Heart left ventricle (tissue), 16 donors: Measurements from ENCODE around the gene PCYOX1L. TPM values are rescaled to one million over a fixed set of nuclear protein-coding genes. Genes with fewer than 3 reads are reported as not detected.

Experiments used
- ATAC-seq, 4 donors: fragments of 200-7000 bp; cut with Tn5 transposase; one replicate each; pipeline ENCODE4 v1.9.1; 2020 to 2022; ENCODE audit warnings: moderate library complexity in 4 of 4, mild to moderate bottlenecking in 3 of 4, moderate number of reproducible peaks in 1 of 4
- DNase-seq, 5 donors: peaks; one replicate each; pipeline ENCODE4 v3.0.0-alpha.2; 2020
- H3K27ac ChIP-seq, 12 donors: fragments of 200-600 bp; sonication (generic) in 4 of 12; one replicate each; pipeline versions ENCODE4 v1.5.0 to v1.8.0; 2016 to 2022; ENCODE audit warnings: mild to moderate bottlenecking in 2 of 12
- H3K27me3 ChIP-seq, 9 donors: fragments of 200-600 bp; sonication (generic) in 2 of 9; one replicate each; pipeline versions ENCODE4 v1.5.1 to v1.8.0; 2016 to 2022; ENCODE audit warnings: mild to moderate bottlenecking in 3 of 9
- H3K36me3 ChIP-seq, 9 donors: fragments of 200-600 bp; sonication (generic) in 2 of 9; one replicate each; pipeline versions ENCODE4 v1.5.0 to v1.8.0; 2018 to 2022; ENCODE audit warnings: mild to moderate bottlenecking in 2 of 9
- H3K4me1 ChIP-seq, 12 donors: fragments of 200-600 bp; sonication (generic) in 4 of 12; one replicate each; pipeline versions ENCODE4 v1.5.0 to v1.8.0; 2016 to 2022; ENCODE audit warnings: mild to moderate bottlenecking in 3 of 12
- H3K4me3 ChIP-seq, 12 donors: fragments of 200-600 bp; sonication (generic) in 4 of 12; one replicate each; pipeline versions ENCODE4 v1.5.0 to v1.8.0; 2017 to 2022; ENCODE audit warnings: mild to moderate bottlenecking in 9 of 12, moderate library complexity in 4 of 12
- H3K9me3 ChIP-seq, 12 donors: fragments of 200-600 bp; sonication (generic) in 4 of 12; one replicate each; pipeline versions ENCODE4 v1.5.0 to v1.8.0; 2016 to 2022; ENCODE audit warnings: mild to moderate bottlenecking in 1 of 12
- POLR2A ChIP-seq, 2 donors: fragments of 450-650 bp; IDR thresholded peaks; one replicate each; pipeline ENCODE4 v1.6.1; 2017; ENCODE audit warnings: antibody characterized with exemption in 2 of 2, mild to moderate bottlenecking in 2 of 2, moderate library complexity in 2 of 2
- WGBS, 4 donors: extraction: QIAGEN DNeasy Blood & Tissue Kit in 2 of 4; methylation state at CpG; one replicate each; pipeline versions ENCODE4 v1.1.5 to v1.1.7; 2013 to 2018; 5-methylcytosine and 5-hydroxymethylcytosine counted together
- intact Hi-C, 10 donors: fragments of 100-400 bp; cut with DNase I; formaldehyde crosslinking; loops; one replicate each; pipeline versions ENCODE4 v1.11.1 to v1.14.2; 2022
- polyA plus RNA-seq, 2 donors: library from polyadenylated mRNA; stranded (reverse); fragments of 200-250 nt; gene quantifications; one replicate each; pipeline ENCODE4 v1.2.3, GENCODE V29; 2013
- total RNA-seq, 9 donors: library from RNA; depleted of rRNA in 2 of 9; stranded (reverse); fragments of >200 nt in 2 of 9; fragmentation: NEBNext Ultra II Directional in 3 of 9; extraction: Animal tissue kit (Norgen Biotek cat#: 25700) in 3 of 9; gene quantifications; one replicate each; pipeline versions ENCODE4 v1.1.0 to v1.2.4, GENCODE V29; 2016 to 2023
- TF ChIP-seq, protein P1 (sequence below), 12 donors: fragments of 200-600 bp; sonication (generic) in 4 of 12; IDR thresholded peaks; one replicate each; pipeline versions ENCODE4 v1.5.0 to v1.8.0; 2018 to 2022; ENCODE audit warnings: antibody characterized with exemption in 12 of 12, mild to moderate bottlenecking in 5 of 12
- donor health status: ischemic (EF 13 %, LVEDD 7.1; RV severe dilation, severe dysfunction).
- donor health status: healthy with polysubstance abuse.
- donor health status: DM: no; HTN: yes; CAD: no.
- donor health status: DM: no; HTN: no; CAD: no.
- donor health status: ischemic (EF 25% LVEDD 6.9; RV normal size, moderate dysfunction).
- donor health status: ischemic (EF 25% LVEDD 5.7; RV mildly dilated, moderate dysfunction).
- donor health status: healthy.
- donor health status: DM: yes; HTN: yes; CAD: no.
- donor health status: ischemic (EF 35%, LVEDD 5.7; RV mildly dilated, moderate dysfunction).
- donor health status: nonischemic (EF 11% LVEDD 7.7; RV severe dilation, severe dysfunction).
- donor health status: DM: yes; HTN: yes; CAD: no.
- donor health status: PGD.
- donor health status: ischemic (EF 29% LVEDD 5.4; RV normal size, mild dysfunction).
- donor health status: nonischemic (EF 23%, LVEDD 6.1; RV moderate dilation, normal function).

Gene PCYOX1L
- total and polyA plus RNA-seq, 11 donors: 2.3 to 6.8 (median 3.7) TPM

DNA sequence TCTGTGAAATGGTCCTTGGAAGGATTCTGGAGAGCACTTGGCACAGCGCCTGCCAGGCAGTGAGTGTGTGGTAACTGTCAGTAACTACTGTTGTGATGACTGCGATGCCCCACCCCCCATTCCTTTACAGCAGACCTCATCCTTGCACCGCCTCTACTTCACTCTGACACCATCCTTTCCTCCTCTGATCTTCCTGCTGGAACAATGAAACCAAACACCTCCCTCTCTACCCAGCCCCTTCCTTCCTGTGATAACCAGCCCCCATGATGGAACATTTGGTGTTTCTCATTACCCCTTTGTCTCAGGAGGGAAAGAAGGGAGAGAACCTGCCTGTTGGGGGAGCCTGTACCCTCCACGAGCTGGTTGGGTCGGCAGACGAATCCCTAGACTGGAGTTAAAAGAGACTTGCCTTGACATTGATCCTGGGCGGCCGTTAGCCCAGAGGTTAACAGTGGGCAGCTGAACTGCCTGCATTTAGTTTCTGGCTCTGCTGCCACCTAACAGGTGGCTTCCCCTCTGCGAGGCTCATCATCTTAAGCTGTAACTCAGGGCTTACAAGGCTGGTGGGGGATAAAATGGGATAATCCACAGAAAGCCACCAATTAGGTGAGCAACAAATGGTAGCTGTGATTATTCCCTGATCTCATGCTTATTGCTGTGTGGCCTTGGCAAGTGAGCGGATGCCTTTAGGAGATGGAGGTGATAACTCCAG lies 46.7 kb upstream of the PCYOX1L start:
- peak in 4 of 5 donors; percentile 40 to 68 (median 54) for DNase-seq
- no peaks in the 10 kb centered on the region for H3K27me3 ChIP-seq
- H3K4me1 ChIP-seq: peaks cover 0 to 38% (median 7%) of the 10 kb centered on the region in 12 donors
- ATAC-seq: peak; percentile 7 to 51 (median 23)
- H3K36me3 ChIP-seq: peaks cover 0 to 100% (median 74%) of the 10 kb centered on the region in 9 donors
- 61 to 75% (median 62%) methylated on average over 10 of the region's 10 CpGs for WGBS, 4 donors
- intact Hi-C loops: loop anchor here in 1 of 10 donors (10.0 kb wide), 1 partner anchor 254 kb away; no protein-coding TSS in a partner anchor
- H3K9me3 ChIP-seq: no peaks in the 10 kb centered on the region
- no peak overlapping the region for H3K4me3 ChIP-seq
- no peak for TF ChIP-seq POLR2A (IDR thresholded peaks at IDR 0.05)
- TF ChIP-seq, protein P1, sequence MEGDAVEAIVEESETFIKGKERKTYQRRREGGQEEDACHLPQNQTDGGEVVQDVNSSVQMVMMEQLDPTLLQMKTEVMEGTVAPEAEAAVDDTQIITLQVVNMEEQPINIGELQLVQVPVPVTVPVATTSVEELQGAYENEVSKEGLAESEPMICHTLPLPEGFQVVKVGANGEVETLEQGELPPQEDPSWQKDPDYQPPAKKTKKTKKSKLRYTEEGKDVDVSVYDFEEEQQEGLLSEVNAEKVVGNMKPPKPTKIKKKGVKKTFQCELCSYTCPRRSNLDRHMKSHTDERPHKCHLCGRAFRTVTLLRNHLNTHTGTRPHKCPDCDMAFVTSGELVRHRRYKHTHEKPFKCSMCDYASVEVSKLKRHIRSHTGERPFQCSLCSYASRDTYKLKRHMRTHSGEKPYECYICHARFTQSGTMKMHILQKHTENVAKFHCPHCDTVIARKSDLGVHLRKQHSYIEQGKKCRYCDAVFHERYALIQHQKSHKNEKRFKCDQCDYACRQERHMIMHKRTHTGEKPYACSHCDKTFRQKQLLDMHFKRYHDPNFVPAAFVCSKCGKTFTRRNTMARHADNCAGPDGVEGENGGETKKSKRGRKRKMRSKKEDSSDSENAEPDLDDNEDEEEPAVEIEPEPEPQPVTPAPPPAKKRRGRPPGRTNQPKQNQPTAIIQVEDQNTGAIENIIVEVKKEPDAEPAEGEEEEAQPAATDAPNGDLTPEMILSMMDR (IDR thresholded peaks at IDR 0.05): no peak
- peak overlapping the region in 8 of 12 donors; percentile 6 to 69 (median 42) for H3K27ac ChIP-seq

DNA sequence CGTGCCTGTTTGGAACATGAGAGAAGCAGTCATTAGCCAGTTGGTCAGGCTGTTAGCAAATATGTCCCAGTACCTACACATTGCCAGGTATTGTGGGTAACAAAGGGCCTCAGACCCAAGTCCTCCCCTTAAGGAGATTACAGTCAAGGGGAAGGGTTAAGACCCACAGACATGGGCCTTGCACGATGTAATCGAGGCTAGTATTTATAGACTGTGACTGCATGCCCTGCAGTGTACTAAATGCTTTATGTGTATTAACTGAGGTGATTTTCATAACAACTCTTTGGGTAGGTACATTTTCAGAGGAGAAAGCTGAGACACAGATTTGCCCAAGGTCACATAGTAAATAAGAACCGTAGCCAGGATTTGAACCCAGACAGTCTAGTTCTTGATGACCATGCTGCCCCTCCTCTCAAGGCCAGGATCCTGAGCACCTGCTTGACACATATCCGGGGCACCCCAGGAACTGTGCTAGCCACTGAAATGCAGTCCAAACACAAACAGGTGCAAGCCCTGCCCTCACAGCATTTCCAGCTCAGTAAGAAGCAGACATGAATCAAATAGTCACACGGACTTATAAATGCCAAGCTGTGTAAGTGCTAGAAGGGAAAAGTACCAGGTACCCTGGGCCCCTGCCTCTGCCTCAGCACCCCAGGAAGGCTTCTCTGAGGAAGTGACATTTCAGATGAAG lies 44.5 kb upstream of the PCYOX1L start:
- DNase-seq (no peak), ATAC-seq (peak in 2 of 4 donors; percentile 23 to 48)
- Histone ChIP-seq H3K27me3 (no peaks in the 10 kb centered on the region), H3K27ac (peak overlapping the region in 7 of 12 donors; percentile 6 to 37 (median 24)), H3K4me3 (no peak overlapping the region), H3K9me3 (no peaks in the 10 kb centered on the region), H3K4me1 (peaks cover 0 to 40% (median 7%) of the 10 kb centered on the region in 12 donors), H3K36me3 (peaks cover 0 to 99% (median 58%) of the 10 kb centered on the region in 9 donors)
- no peak for TF ChIP-seq POLR2A (IDR thresholded peaks at IDR 0.05)
- TF ChIP-seq, protein P1 (IDR thresholded peaks at IDR 0.05): no peak
- 50 to 69% (median 66%) methylated on average over 6 of the region's 6 CpGs for WGBS, 4 donors
- intact Hi-C loops: loop anchor here in 1 of 10 donors (10.0 kb wide), 1 partner anchor 252 kb away; no protein-coding TSS in a partner anchor

DNA sequence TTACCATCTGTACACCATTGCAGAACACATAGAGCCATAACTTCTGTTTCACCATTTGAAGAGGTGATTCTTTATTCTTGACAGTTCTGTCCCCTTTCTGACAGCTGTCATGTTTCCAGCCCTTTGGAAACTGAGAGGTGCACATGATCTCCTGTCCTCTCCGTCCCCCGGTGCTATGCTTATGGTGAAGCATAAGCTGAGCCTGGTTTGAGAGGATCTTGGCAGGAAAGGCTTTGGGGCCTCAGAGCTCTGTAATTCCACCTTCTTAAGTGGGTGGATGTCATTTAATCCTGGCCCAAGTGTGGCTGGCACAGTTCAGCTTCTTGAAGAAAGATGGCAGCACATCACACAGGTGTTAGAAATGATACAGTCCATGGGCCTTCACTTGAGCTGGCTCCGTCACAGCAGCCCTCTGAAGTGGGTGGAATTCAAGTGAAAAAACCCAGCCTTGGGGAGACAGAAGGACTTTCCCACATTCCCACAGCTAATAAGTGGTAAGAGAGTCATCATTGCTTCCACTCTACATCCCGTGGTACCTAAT lies 43.2 kb upstream of the PCYOX1L start:
- Histone ChIP-seq H3K9me3 (no peaks in the 10 kb centered on the region), H3K36me3 (peaks cover 0 to 99% (median 51%) of the 10 kb centered on the region in 9 donors), H3K4me1 (peaks cover 0 to 45% (median 8%) of the 10 kb centered on the region in 12 donors), H3K27me3 (no peaks in the 10 kb centered on the region), H3K4me3 (no peak overlapping the region), H3K27ac (no peak overlapping the region)
- intact Hi-C loops: loop anchor here in 7 of 10 donors (5.0 to 10.0 kb wide), 5 partner anchors 42 to 250 kb away; partner anchors contain the start of gene AFAP1L1 (in 1 of the 7)
- DNase-seq: no peak
- ATAC-seq: no peak
- TF ChIP-seq POLR2A (IDR thresholded peaks at IDR 0.05): no peak
- TF ChIP-seq, protein P1 (IDR thresholded peaks at IDR 0.05): peak in 2 of 12 donors; percentile 5 to 16
- 61 to 82% (median 77%) methylated on average over 4 of the region's 4 CpGs for WGBS, 4 donors
